Skeletal muscle cell (primary cell): Measurements from ENCODE around the gene STX4.
A peak's percentile ranks its signal among the peaks of the same experiment; 100 is the strongest.

ENCODE experiments used
- DNase-seq: peaks from one replicate; pipeline ENCODE4 v3.0.0-alpha.2; 2010; ENCODE audit warnings: low read depth
- H3K4me3 ChIP-seq: 2 replicates; pipeline ENCODE4 v1.5.1; 2011; ENCODE audit warnings: low read depth, mild to moderate bottlenecking, control low read depth, low read length, moderate library complexity

The STX4 gene

GRCh38 chr16:31055613-31056012, 22.3 kb downstream of the STX4 start:
- no peak overlapping the region for H3K4me3 ChIP-seq
- no peak for DNase-seq

GRCh38 chr16:31061126-31061812, 27.9 kb downstream of the STX4 start:
- no peak for DNase-seq
- no peak overlapping the region for H3K4me3 ChIP-seq

GRCh38 chr16:31061813-31062440, 28.6 kb downstream of the STX4 start:
- H3K4me3 ChIP-seq = no peak overlapping the region
- no peak for DNase-seq

GRCh38 chr16:31063495-31063842, 30.1 kb downstream of the STX4 start:
- no peak overlapping the region for H3K4me3 ChIP-seq
- no peak for DNase-seq

- no peak for DNase-seq
- H3K4me3 ChIP-seq = no peak overlapping the region
Observed at GRCh38 chr16:31063843-31064611, 30.7 kb downstream of the STX4 start.

GRCh38 chr16:31064882-31065461, 31.6 kb downstream of the STX4 start:
- DNase-seq = peak; percentile 94

GRCh38 chr16:31067342-31067741, 34.0 kb downstream of the STX4 start:
- no peak for DNase-seq
- no peak overlapping the region for H3K4me3 ChIP-seq

More at GRCh38 chr16:31064882-31065461, 31.6 kb downstream of the STX4 start:
- H3K4me3 ChIP-seq = no peak overlapping the region

GRCh38 chr16:31071861-31072260, 38.5 kb downstream of the STX4 start:
- peak overlapping the region; percentile 96 for H3K4me3 ChIP-seq

GRCh38 chr16:31072540-31073141, 39.3 kb downstream of the STX4 start:
- no peak for DNase-seq

More at GRCh38 chr16:31071861-31072260, 38.5 kb downstream of the STX4 start:
- DNase-seq = peak; percentile 79

GRCh38 chr16:31073142-31073969, 40.0 kb downstream of the STX4 start:
- peak overlapping the region; percentile 96 for H3K4me3 ChIP-seq
- peak; percentile 66 for DNase-seq

More at GRCh38 chr16:31072540-31073141, 39.3 kb downstream of the STX4 start:
- H3K4me3 ChIP-seq = peak overlapping the region; percentile 96

- DNase-seq = peak; percentile 97
- H3K4me3 ChIP-seq = peak within 1 kb of the TSS; percentile 96
Observed at GRCh38 chr16:31073970-31074813, 40.8 kb downstream of the STX4 start, which contains the start of the genes ZNF646 and ZNF668. Gene ZNF646 (plus strand): TSS chr16:31074422. CDS start chr16:31076325, 1,903 bp downstream. Gene ZNF668 (minus strand): TSS chr16:31074240. CDS start chr16:31064459, 9,781 bp downstream.

- peak overlapping the region; percentile 96 for H3K4me3 ChIP-seq
- no peak for DNase-seq
Observed at GRCh38 chr16:31074814-31075183, 41.4 kb downstream of the STX4 start.

- no peak overlapping the region for H3K4me3 ChIP-seq
- DNase-seq = no peak
Observed at GRCh38 chr16:31076319-31076718, 43.0 kb downstream of the STX4 start.

GRCh38 chr16:31077024-31077423, 43.7 kb downstream of the STX4 start:
- H3K4me3 ChIP-seq = no peak overlapping the region
- no peak for DNase-seq

GRCh38 chr16:31077592-31078396, 44.4 kb downstream of the STX4 start:
- DNase-seq = no peak
- H3K4me3 ChIP-seq = no peak overlapping the region

GRCh38 chr16:31078597-31079341, 45.4 kb downstream of the STX4 start:
- no peak overlapping the region for H3K4me3 ChIP-seq
- DNase-seq = no peak
